GM12892 (cell line): ENCODE measurements around the gene TIGD3.

Source experiments
- POLR2A ChIP-seq: IDR thresholded peaks from 2 replicates; pipeline ENCODE4 v1.6.1; 2011; ENCODE audit warnings: low read depth, low read length, control low read depth
- POLR2AphosphoS5 ChIP-seq: IDR thresholded peaks from 2 replicates; pipeline ENCODE4 v1.6.1; 2011; ENCODE audit warnings: low read depth, low read length, control low read depth
- TAF1 ChIP-seq: IDR thresholded peaks from 2 replicates; pipeline ENCODE4 v1.6.1; 2011; ENCODE audit warnings: low read depth, mild to moderate bottlenecking, control low read depth, low read length, borderline replicate concordance

GRCh38 chr11:65316227-65317024 is 38.1 kb upstream of the TIGD3 start:
- TF ChIP-seq POLR2A, result no peak
- TF ChIP-seq TAF1, result no peak
- no peak for TF ChIP-seq POLR2AphosphoS5
